HG03108 (cell line): ENCODE data around the gene CENPV.

Experiments
- ATAC-seq: cut with Tn5 transposase; IDR thresholded peaks from one replicate; pipeline ENCODE4 v1.9.1; 2021; ENCODE audit warnings: moderate library complexity; ENCODE audit not compliant: unreplicated experiment

CENPV gene

GRCh38 chr17:16363749-16364536, 10.7 kb upstream of the CENPV start:
- ATAC-seq, result peak; percentile 64

- no peak for ATAC-seq
These were observed 8.6 kb upstream of the CENPV start for GRCh38 chr17:16361874-16362273.

- ATAC-seq, result no peak
These were observed 5.1 kb upstream of the CENPV start for GRCh38 chr17:16358394-16358793.

- ATAC-seq, result no peak
These were observed 1.3 kb upstream of the CENPV start for GRCh38 chr17:16354585-16354984.

- ATAC-seq, result no peak
These were observed 477 bp downstream of the CENPV start for GRCh38 chr17:16352667-16353316.

- ATAC-seq, result no peak
These were observed 984 bp downstream of the CENPV start for GRCh38 chr17:16352303-16352666.

- no peak for ATAC-seq
These were observed 1.4 kb downstream of the CENPV start for GRCh38 chr17:16351831-16352230.

- no peak for ATAC-seq
These were observed 3.8 kb downstream of the CENPV start for GRCh38 chr17:16349431-16349830.

- ATAC-seq, result no peak
These were observed 4.7 kb downstream of the CENPV start for GRCh38 chr17:16348586-16348985.

GRCh38 chr17:16346721-16347271, 6.5 kb downstream of the CENPV start:
- no peak for ATAC-seq

GRCh38 chr17:16345565-16345964, 7.7 kb downstream of the CENPV start:
- no peak for ATAC-seq

GRCh38 chr17:16343569-16343968, 9.7 kb downstream of the CENPV start:
- no peak for ATAC-seq

GRCh38 chr17:16342979-16343378, 10.3 kb downstream of the CENPV start:
- ATAC-seq, result no peak

GRCh38 chr17:16339959-16340358, 13.3 kb downstream of the CENPV start:
- ATAC-seq, result no peak

GRCh38 chr17:16339402-16339801, 13.9 kb downstream of the CENPV start:
- ATAC-seq, result no peak

GRCh38 chr17:16338391-16338790, 14.9 kb downstream of the CENPV start:
- no peak for ATAC-seq

- ATAC-seq, result no peak
These were observed 23.6 kb downstream of the CENPV start for GRCh38 chr17:16329519-16330271.

GRCh38 chr17:16328997-16329396, 24.3 kb downstream of the CENPV start:
- ATAC-seq, result no peak

- ATAC-seq, result no peak
These were observed 26.3 kb downstream of the CENPV start for GRCh38 chr17:16327018-16327417.

GRCh38 chr17:16325964-16326363, 27.3 kb downstream of the CENPV start:
- no peak for ATAC-seq

- no peak for ATAC-seq
These were observed 30.6 kb downstream of the CENPV start for GRCh38 chr17:16322636-16323035.

- ATAC-seq, result no peak
These were observed 33.3 kb downstream of the CENPV start for GRCh38 chr17:16319969-16320368.
